GM19468 (cell line): ENCODE results near the gene CLRN1.
"Not testable (repeated sequence)": the region's sequence is repeated elsewhere in the genome, so short reads cannot be mapped to it uniquely, and the experiment has no call there.

ENCODE experiments used
- ATAC-seq: cut with Tn5 transposase; IDR thresholded peaks from one replicate; pipeline ENCODE4 v1.9.1; 2021; ENCODE audit warnings: mild to moderate bottlenecking, moderate library complexity, moderate number of reproducible peaks; ENCODE audit not compliant: unreplicated experiment; ENCODE audit errors: extremely low read depth

The CLRN1 gene, protein sequence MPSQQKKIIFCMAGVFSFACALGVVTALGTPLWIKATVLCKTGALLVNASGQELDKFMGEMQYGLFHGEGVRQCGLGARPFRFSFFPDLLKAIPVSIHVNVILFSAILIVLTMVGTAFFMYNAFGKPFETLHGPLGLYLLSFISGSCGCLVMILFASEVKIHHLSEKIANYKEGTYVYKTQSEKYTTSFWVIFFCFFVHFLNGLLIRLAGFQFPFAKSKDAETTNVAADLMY

DNA sequence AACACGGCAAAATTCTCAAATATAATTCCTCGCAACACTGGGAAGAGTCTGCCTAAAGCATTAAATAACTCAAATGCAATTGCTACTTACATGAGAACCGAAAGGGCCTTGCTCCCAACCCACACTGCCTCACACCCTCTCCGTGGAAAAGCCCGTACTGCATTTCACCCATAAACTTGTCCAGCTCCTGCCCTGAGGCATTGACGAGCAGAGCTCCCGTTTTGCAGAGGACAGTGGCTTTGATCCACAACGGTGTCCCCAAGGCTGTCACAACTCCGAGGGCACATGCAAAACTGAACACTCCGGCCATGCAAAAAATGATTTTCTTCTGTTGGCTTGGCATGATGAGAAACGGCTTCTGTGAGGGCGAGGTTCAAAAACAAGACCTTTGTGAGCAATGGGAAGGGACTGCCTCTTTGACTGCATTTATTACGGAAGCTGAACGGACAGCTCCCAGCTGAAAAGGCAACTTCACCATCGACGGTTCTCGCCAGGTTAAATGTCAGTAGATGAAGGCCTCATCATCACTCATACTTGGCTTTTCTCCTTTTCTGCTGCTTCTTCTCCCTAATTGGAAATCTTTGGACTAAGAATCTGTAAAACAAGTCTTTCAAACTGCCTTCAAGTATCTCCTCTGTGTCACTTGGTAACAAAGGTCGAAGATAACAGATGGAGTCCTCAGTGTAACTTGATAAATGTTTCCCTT is at the start of gene CLRN1:
Gene CLRN1, minus strand, starts transcription at position 362 of the 706 bp plus-strand sequence. Its CDS starts 19 bp downstream, at position 343.
- ATAC-seq = no peak

DNA sequence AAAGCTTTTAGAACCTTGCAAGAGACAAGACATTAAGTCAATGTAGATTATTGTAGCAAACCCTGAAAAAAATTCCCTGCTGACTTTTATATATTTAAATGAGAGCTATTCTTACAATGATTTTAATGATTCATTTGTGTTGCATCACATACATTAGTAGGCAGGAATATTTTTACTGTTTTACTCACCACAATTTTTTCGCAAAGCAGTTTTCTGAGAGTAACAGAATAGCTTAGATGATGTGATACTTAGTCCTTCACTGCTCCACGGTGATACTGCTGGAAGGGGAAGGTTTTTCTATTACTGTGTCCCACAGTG is 43.9 kb upstream of the CLRN1 start:
- ATAC-seq = no peak

DNA sequence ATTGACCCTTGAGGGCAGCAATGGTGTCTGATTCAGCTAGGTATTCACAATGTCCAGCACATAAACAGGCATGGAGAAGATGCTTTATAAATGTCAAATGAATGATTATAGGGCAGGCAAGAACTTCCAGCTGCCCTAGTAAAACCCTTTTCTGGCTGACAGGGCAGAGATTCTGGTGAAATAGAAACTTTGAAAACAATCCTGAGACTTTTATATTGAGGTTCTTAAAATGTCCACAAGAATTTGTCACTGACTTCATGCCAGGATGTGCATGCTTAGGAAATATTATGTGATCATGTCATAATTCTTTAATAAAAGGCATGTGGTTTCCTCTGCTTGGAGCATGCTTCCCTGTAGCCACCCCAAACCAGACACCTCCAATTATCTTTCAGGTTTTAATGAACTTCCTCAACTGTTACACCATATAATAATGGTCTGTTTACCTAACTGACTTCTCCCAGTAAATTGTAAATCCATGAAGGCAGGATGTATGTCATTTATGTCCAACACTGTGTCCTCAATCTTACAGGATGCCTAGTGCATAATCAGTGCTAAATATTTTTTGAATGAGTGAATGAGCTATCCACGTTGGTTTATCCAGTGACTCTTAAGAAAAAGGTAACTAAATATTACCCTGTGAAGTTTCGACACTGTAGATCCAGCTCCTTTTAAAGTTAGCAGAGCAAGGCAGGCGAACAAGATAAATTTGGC is 43.4 kb upstream of the CLRN1 start:
- no peak for ATAC-seq

DNA sequence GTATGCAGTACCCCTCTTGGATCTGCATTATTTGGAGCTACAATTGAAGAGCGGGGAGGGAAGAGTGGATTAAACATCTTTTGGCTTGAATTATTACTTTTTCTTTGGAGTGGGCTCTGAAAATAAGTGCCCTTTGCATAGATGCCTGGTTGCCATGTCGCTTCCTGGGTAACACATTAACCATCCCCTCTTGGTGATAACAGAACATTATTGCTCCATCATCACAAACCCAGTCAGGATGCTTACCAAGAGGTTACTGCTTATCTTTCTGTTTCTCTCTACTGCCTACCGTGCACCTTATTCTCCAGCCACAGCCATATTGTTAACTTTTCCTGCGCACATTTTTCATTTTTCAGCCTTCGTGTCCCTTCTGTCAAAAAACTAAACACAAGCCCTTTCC is 42.7 kb upstream of the CLRN1 start:
- no peak for ATAC-seq

DNA sequence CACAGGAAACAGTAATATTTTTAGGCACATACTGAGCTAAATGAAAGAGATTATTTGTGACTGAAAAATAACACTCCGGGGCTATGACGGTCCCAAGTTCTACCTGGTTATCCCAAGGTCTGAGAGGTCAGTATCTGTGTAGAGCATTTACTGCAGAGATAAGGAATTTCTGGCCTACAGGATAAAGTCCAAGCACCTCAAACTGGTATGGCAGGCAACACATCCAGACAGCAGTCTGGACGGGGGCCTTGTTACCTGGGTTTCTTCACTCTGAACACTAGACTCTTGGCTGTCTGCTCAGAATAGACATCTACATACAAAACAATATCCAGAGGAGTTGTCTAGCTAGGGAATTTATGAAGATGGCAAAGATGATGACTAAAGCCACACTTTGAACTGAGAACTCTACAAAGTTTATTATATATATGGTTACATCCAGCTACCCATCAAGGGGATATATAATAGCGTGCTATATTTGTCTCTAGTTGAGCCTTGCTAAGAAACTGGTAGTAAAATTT is 42.0 kb upstream of the CLRN1 start:
- no peak for ATAC-seq

DNA sequence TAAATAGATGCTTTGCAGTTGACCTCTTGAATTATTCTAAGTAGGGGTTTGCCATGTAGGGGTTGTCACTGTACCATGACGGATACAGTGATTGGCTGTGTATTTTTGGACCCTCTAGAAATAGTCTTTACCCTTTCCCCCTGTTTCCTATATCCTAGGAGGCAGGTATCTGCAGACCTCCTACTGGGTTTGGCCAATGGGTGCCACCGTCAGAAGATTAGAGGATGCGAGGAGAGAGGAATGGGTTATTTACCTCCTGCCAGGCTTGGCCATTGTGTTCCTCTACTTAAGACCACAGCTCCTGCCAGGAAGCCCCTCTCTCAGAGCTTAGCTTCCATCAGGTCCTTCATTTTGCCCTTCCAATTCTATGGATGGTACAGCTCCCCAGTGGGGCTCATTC is 40.2 kb upstream of the CLRN1 start:
- no peak for ATAC-seq

DNA sequence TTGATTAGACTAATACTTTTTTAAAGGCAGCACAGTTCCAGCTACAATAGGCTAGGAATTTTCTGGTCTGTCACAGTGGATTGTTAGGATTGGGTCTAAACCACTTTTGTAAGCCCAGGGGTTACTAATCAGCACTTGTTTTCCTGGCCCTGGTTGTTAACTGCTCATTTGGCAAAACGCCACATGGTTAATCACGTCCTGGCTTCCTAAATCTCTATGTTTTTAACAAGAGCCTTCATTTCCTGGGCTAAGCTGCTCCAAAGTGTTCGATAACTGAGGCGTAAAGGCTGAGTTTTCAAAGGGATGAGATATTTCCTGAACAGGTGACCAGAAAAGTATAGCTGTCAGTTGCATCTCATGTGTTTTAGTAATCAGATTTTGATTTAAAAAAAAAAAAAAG is 38.9 kb upstream of the CLRN1 start:
- no peak for ATAC-seq

DNA sequence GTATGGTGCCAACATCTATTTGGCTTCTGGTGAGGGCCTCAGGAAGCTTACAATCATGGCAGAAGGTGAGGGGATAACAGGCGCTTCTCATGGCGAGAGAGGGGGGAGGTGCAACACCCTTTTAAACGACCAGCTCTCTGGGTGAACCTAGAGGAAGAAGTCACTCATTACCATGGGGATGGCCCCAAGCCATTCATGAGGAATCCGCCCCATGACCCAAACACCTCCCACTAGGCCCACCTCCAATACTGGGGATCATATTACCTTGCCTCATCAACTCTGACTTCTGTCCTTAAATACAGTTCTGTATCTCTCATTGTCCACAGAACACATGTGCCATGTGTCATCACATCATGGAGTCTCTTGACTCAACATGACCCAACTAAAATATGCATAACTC is 37.5 kb upstream of the CLRN1 start:
- no peak for ATAC-seq

DNA sequence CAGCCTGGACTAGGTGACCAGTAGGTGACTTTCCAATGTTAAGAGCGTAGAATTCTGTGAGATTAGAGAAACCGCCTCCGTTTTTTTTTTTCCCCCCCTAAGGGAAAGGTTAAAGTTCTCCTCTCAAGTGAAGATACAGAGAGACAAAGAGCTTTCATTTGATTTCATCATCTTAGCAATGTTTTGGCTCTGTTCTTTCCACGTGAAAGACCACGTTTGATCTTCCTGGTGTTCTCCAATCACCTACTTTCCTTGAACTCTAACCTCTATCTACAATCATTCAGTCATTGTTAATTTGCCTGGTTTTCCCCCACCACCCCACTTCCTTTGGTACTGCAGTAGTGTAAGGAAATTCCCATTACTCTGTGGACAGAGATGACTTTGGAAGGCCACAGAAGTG is 36.9 kb upstream of the CLRN1 start:
- ATAC-seq = no peak

DNA sequence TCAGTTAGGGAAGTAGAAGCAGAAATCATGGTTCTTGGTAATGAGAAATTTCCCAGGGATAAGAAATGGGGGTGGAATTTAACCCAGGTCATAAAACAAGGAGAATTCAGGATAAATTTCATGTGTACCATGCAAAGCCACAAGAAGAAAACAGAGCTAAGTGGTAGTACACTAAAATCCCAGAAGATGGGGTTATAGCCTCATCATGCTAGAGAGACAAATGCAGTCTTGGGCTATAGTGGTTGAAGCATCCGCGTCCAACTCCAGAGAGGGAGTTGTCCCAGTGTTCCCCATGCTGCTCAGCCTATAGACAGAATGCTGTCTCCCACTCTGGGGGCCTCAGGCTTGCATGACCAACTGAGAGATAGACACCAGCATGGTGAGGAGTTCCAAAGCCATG is 36.2 kb upstream of the CLRN1 start:
- no peak for ATAC-seq

DNA sequence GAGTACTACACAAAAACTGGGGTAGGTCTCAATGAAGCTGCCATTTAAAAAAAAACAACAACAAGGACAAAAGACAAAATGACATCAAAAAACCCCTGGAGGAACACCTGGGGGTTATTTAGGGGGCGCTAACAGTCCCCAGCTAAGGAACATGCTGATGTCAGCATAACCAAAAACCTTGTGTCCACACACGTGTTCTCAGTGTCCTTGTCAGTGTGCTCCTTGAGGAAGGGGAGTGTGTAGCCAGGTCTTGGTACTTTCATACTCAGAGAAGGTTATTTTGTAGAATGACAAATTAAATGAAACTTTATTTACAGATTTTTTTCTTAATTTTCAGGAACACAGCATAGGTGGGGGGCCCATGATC is 31.2 kb upstream of the CLRN1 start:
- no peak for ATAC-seq

DNA sequence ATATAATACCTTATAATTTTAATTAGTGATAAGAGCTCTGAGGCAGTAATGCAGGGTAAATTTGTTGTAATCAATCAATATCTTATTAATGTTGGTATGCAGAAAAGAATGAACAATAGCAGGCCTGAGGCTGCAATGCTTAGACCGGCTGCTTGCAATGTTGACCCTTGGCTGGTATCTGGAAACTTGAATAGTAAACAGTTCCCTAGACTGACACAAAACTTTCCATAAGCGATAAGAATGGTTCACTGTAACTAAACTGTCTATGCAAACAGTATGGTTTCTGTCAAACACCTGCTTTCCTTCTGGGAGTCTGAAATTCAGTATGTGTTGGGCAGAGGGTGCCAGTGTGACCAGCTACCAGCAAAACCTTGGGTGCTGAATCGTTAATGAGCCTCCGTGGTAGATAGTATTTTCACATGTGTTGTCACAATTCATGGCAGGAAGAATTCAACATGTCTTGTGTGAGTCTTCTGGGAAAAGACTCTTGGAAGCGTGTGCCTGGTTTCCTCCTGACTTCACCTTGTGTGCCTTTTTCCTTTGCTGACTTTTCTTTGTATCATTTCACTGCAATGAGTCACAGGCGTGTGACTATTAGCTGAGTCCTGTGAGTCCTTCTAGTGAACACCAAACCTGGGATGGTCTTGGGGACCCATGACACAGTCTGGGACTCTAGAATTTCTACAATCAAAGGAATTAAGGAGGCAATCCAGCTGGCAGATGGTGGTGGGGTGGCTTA is 30.7 kb upstream of the CLRN1 start:
- ATAC-seq = no peak

DNA sequence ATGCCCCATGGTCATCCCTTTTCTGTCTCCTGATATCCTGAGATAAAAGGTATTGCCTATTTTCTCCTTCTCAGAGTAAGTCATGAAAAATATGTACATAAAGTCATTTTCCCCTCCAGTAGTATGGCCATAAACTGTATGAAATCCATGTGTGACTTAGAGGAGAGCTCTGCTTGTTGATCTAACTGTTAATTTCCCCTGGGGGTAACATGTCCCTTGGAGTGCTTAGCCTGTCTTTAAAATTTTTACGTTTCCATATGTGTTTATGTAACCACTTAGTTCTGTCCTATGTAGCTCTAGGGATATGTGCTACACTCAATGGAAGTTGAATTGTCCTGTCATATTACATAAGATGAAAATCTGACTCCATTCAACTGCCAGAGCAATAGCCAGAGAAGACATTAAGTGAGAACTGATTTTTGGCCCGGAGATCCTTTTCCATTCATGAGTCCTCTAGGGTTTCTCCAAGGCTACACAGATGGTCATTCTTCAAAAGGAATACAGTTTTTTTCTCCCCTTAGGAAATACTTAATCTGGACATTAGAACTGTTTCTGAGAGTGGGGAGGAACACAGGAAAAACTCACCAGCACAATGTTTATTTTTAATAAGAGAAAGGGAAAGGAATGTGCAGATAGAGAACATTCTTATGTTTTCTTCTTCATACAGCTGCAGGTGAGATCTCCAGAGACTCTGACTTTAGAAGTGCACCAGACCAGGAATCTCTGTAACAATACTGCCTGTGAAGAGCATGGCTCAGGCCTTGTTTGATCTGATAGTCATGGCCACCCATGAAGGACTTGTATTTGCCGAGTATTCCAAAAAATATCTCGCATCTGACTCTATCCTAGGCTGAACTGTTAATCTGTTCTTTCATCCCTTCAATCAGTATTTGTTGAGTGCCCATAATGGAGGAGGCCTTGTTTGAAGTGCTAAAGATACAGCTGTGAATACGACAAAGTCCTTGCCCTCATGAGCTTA is 29.8 kb upstream of the CLRN1 start:
- ATAC-seq = no peak

DNA sequence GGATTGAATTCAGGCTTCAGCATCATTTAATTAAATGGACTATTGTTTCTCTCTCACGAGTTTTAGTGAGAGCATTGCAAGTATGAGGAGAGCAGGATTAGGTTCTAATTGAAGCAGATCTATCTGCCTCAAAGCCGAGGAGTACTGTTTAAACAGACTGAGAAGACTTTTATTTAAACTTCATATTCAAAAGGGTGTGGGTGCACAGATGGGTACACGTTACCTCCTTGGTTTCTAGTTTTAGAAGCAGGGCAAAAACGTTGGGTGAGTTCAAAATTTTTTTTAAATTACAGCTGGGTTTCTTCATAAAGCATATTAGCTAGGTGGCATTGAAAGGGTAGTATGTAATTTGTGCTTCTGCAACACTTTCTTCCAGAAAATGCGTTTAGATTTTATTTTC is 26.5 kb upstream of the CLRN1 start:
- no peak for ATAC-seq

DNA sequence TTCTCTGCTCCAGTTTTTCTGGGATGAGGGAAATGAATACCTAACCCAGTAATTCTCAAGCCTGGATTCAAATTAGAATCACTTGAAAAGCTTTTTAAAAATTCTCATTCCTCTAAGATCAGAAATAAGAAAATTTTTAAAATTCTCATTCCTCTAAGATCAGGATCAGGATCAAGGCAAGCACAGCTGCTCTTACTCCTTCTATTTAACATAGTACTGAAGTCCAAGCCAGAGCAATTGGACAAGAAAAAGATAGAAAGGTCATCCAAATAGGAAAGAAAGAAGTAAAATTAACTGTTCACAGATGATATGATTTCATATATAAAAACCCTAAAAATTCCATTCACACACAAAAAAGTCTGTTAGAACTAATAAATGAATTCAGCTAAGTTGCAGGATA is 24.2 kb upstream of the CLRN1 start:
- no peak for ATAC-seq

DNA sequence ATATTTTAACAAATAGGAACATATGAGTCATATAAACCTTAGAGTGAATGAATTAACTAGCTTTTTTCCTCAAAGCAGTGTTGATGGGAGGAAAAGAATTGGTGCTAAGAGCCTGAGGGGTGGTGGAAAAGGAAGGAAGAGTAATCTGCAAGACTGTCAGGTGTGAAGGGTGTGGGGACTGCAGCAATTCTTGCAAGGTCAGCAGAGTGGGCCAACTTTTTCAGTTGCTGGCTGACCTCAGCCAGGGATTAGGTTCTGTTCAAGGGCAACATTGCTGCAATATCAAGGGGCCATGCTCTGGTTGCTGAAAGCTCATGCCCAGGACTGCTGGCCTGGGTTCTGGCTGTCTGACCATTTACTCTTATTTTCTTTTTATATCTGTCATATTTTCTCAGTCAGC is 23.0 kb upstream of the CLRN1 start:
- no peak for ATAC-seq

DNA sequence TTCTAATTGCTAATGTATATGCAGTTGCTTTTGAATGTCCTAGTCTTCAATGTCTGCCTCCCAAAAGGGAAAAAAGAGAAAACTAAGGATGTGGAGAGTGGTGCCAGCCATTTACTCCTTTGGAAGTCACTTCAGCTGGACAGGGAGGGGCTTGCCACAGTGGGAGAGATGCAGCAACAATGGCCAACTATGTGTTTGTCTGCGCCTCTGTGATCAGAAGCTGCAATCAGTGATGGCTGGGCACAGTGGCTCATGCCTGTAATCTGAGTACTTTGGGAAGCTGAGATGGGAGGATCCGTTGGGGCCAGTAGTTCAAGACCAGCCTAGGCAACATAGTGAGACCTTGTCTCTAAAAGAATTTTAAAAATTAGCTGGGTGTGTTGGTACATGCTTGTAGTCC is 16.7 kb upstream of the CLRN1 start:
- ATAC-seq = no peak

DNA sequence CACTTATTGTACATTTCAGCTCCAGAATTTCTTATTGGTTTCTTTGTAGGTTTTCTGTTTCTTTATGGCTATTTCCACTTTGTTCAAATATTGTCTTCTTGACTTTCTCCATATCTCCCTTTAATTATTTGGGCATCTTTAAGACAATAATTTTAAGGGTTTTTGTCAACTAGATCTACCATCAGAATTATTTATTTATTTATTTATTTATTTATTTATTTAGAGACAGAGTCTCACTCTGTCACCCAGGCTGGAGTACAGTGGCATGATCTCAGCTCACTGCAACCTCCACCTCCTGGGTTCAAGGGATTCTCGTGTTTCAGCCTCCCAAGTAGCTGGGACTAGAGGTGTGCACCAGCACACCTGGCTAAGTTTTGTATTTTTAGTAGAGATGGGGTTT is 15.9 kb upstream of the CLRN1 start:
- ATAC-seq = not testable (repeated sequence)

DNA sequence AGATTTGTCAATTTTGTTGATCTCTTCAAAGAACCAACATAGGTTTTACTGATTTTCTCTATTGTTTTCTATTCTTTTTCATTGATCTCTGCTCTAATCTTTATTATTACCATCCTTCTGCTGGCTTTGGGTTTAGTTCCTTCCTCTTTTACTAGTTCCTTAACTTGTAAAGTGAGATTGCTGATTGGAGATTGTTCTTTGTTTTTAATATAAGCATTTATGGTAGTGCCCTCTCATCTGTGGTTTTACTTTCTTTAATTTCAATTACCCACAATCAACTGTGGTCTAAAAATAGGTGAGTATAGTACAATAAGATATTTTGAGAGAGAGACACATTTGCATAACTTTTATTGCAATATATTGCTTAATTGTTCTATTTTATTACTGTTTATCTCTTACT is 13.2 kb upstream of the CLRN1 start:
- ATAC-seq = no peak

DNA sequence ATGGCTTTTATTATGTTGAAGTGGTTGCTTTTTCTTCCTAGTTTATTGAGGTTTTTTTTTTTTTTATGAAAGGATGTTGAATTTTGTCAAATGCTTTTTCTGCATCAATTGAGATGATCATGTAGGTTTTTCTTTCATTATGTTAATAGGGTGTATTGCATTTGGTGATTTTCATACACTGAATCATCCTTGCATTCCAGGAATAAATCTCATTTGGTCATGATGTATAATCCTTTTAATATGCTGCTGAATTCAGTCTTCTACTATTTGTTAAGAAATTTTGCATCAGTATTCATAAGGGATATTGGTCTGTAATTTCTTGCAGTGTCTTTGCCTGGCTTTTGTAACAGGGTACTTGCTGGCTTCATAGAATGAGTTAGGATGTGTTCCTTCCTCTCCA is 11.5 kb upstream of the CLRN1 start:
- ATAC-seq = no peak
